ENCODE results near the gene SNCAIP. TPM values are rescaled to one million over a fixed set of nuclear protein-coding genes. Genes with fewer than 3 reads are reported as not detected.

The SNCAIP gene
- total RNA-seq, 1 experiment from 2014 or later = 0.21 TPM

- intact Hi-C loops (cut with micrococcal nuclease) = no loop called here
- CTCF ChIA-PET = interaction anchor here (0.6 to 3.1 kb wide), 5 partner anchors 10 to 1152 kb away, joined by 3 to 10 read pairs (median 6); no protein-coding TSS in a partner anchor
- Mint-ChIP-seq H3K9me3 (ENCODE audit: unreplicated experiment) (no peaks in the 10 kb centered on the region), H3K36me3 (ENCODE audit: insufficient read depth, unreplicated experiment) (no peaks in the 10 kb centered on the region), H3K4me1 (ENCODE audit: insufficient read depth, unreplicated experiment) (peaks cover 14% of the 10 kb centered on the region), H3K4me3 (ENCODE audit: unreplicated experiment) (no peak overlapping the region), H3K27me3 (ENCODE audit: insufficient read depth, unreplicated experiment) (no peaks in the 10 kb centered on the region), H3K27ac (ENCODE audit: low read depth, unreplicated experiment) (no peak overlapping the region)
- TF ChIP-seq, protein P1, sequence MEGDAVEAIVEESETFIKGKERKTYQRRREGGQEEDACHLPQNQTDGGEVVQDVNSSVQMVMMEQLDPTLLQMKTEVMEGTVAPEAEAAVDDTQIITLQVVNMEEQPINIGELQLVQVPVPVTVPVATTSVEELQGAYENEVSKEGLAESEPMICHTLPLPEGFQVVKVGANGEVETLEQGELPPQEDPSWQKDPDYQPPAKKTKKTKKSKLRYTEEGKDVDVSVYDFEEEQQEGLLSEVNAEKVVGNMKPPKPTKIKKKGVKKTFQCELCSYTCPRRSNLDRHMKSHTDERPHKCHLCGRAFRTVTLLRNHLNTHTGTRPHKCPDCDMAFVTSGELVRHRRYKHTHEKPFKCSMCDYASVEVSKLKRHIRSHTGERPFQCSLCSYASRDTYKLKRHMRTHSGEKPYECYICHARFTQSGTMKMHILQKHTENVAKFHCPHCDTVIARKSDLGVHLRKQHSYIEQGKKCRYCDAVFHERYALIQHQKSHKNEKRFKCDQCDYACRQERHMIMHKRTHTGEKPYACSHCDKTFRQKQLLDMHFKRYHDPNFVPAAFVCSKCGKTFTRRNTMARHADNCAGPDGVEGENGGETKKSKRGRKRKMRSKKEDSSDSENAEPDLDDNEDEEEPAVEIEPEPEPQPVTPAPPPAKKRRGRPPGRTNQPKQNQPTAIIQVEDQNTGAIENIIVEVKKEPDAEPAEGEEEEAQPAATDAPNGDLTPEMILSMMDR (IDR thresholded peaks at IDR 0.05; ENCODE audit: unreplicated experiment) = peak; percentile 24
- no peak for DNase-seq (ENCODE audit: unreplicated experiment)
- POLR2A ChIA-PET = interaction anchor here (1.2 kb wide), 1 partner anchor 19 kb away, joined by 4 read pairs; no protein-coding TSS in a partner anchor
- BruUV-seq (replicated peaks) = no TSS peak
These were observed 156.5 kb downstream of the SNCAIP start for GRCh38 chr5:122468351-122469116.

- H3K4me1 Mint-ChIP-seq (ENCODE audit: insufficient read depth, unreplicated experiment) = peaks cover 20% of the 10 kb centered on the region
- no peak overlapping the region for H3K27ac Mint-ChIP-seq (ENCODE audit: low read depth, unreplicated experiment)
- intact Hi-C loops (cut with micrococcal nuclease) = no loop called here
- no peaks in the 10 kb centered on the region for H3K36me3 Mint-ChIP-seq (ENCODE audit: insufficient read depth, unreplicated experiment)
- no TSS peak for BruUV-seq (replicated peaks)
- CTCF ChIA-PET = interaction anchor here (0.6 to 3.1 kb wide), 3 partner anchors 10 to 173 kb away, joined by 3 to 10 read pairs (median 3); no protein-coding TSS in a partner anchor
- no peak for DNase-seq (ENCODE audit: unreplicated experiment)
- POLR2A ChIA-PET = no interaction called here
- TF ChIP-seq, protein P1 (IDR thresholded peaks at IDR 0.05; ENCODE audit: unreplicated experiment) = no peak
- no peaks in the 10 kb centered on the region for H3K27me3 Mint-ChIP-seq (ENCODE audit: insufficient read depth, unreplicated experiment)
- H3K4me3 Mint-ChIP-seq (ENCODE audit: unreplicated experiment) = no peak overlapping the region
- H3K9me3 Mint-ChIP-seq (ENCODE audit: unreplicated experiment) = no peaks in the 10 kb centered on the region
These were observed 157.4 kb downstream of the SNCAIP start for GRCh38 chr5:122469384-122469919.

DNA sequence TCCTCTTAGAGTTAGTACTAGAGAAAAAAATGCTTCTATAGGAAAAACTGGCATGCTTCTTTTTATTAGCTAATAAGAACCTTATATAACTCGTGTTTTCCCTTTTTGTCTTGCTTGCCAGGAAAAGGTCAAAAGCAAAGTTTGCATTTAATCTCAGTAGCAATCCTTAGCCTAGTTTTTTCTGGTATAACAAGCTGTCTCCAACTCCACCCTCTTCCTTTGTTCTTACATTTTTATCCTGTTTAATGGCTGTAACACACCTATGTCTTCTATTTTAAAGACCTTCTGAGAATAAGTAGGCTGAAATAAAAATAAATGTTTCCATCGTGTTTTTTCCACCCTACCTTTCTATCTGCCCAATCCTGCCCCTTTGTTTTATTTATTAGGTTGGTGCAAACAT, 158.3 kb downstream of the SNCAIP start:
- Mint-ChIP-seq H3K27me3 (ENCODE audit: insufficient read depth, unreplicated experiment) (no peaks in the 10 kb centered on the region), H3K4me1 (ENCODE audit: insufficient read depth, unreplicated experiment) (peaks cover 25% of the 10 kb centered on the region), H3K4me3 (ENCODE audit: unreplicated experiment) (no peak overlapping the region), H3K27ac (ENCODE audit: low read depth, unreplicated experiment) (no peak overlapping the region), H3K9me3 (ENCODE audit: unreplicated experiment) (no peaks in the 10 kb centered on the region), H3K36me3 (ENCODE audit: insufficient read depth, unreplicated experiment) (no peaks in the 10 kb centered on the region)
- ChIA-PET POLR2A (no interaction called here), CTCF (interaction anchor here (1.0 to 3.1 kb wide), 3 partner anchors 11 to 29 kb away, joined by 3 to 10 read pairs (median 3); no protein-coding TSS in a partner anchor)
- intact Hi-C loops (cut with micrococcal nuclease) = loop anchor here (10.0 kb wide), 1 partner anchor 506 kb away; the partner anchor contains the start of gene SRFBP1
- TF ChIP-seq, protein P1 (IDR thresholded peaks at IDR 0.05; ENCODE audit: unreplicated experiment) = no peak
- no peak for DNase-seq (ENCODE audit: unreplicated experiment)
- BruUV-seq (replicated peaks) = no TSS peak

DNA sequence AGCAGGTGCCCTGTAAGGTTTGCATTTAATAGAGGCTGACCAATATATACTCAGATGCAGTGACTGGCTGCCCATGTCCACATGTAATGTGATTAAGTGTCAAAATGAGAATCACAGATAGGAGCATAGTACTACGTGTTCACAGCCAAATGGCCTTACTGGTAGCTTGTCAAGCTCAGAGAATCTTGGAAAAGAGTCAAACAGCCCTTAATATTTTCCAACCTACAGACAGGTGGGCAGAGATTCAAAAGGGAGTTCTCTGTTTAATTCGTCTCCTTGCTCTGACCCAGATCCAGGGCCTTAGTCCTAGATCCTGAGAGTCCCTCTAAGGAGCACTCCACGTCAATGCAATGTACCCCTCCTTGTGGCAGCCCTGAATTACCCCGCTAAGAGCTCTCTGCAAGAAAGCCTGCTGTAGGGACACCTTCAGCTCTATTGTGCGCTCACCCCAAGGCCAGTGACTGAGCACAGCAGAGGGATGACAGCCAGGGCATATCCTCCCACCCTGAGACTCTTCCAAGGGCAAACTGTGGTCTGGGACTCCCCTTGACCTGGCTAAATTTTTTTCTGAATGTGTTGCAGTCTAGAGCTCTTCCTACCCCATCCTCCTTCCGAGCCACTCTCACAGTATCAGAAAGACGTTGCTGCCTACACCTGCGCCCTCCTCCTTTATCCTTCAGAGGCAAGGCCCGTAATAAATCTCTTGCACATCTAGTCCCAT, 159.2 kb downstream of the SNCAIP start:
- H3K27me3 Mint-ChIP-seq (ENCODE audit: insufficient read depth, unreplicated experiment) = no peaks in the 10 kb centered on the region
- intact Hi-C loops (cut with micrococcal nuclease) = loop anchor here (10.0 kb wide), 1 partner anchor 506 kb away; the partner anchor contains the start of gene SRFBP1
- H3K27ac Mint-ChIP-seq (ENCODE audit: low read depth, unreplicated experiment) = no peak overlapping the region
- H3K4me1 Mint-ChIP-seq (ENCODE audit: insufficient read depth, unreplicated experiment) = peaks cover 30% of the 10 kb centered on the region
- H3K9me3 Mint-ChIP-seq (ENCODE audit: unreplicated experiment) = no peaks in the 10 kb centered on the region
- no TSS peak for BruUV-seq (replicated peaks)
- POLR2A ChIA-PET = interaction anchor here (0.6 kb wide), 1 partner anchor 1913 kb away, joined by 3 read pairs; no protein-coding TSS in a partner anchor
- TF ChIP-seq, protein P1 (IDR thresholded peaks at IDR 0.05; ENCODE audit: unreplicated experiment) = no peak
- no peaks in the 10 kb centered on the region for H3K36me3 Mint-ChIP-seq (ENCODE audit: insufficient read depth, unreplicated experiment)
- H3K4me3 Mint-ChIP-seq (ENCODE audit: unreplicated experiment) = no peak overlapping the region
- CTCF ChIA-PET = interaction anchor here (0.5 to 3.1 kb wide), 6 partner anchors 8 to 492 kb away, joined by 3 to 10 read pairs (median 4); no protein-coding TSS in a partner anchor
- no peak for DNase-seq (ENCODE audit: unreplicated experiment)
